Astrocyte (in vitro differentiated cells and primary cell): ENCODE data around the gene AKT3. TPM values are rescaled to one million over a fixed set of nuclear protein-coding genes. Genes with fewer than 3 reads are reported as not detected.

Experiments used
- DNase-seq: peaks from one replicate; pipeline ENCODE4 v3.0.0-alpha.2; 2010; ENCODE audit warnings: low read depth
- FAIRE-seq: peaks from 2 replicates; lab custom pipeline; 2011; peaks lifted over from hg19 to GRCh38; lab: Jason Lieb, UNC
- H2AFZ ChIP-seq: 2 replicates; pipeline ENCODE4 v1.6.0; 2012; ENCODE audit warnings: low read depth, low read length, inconsistent platforms
- H3K27ac ChIP-seq: 2 replicates; pipeline ENCODE4 v1.5.1; 2011; ENCODE audit warnings: low read depth, low read length, inconsistent platforms
- H3K27me3 ChIP-seq: 2 replicates; pipeline ENCODE4 v1.6.0; 2011; ENCODE audit warnings: low read length, inconsistent platforms; ENCODE audit not compliant: insufficient read depth
- H3K36me3 ChIP-seq: 2 replicates; pipeline ENCODE4 v1.5.1; 2011; ENCODE audit warnings: low read length, inconsistent platforms; ENCODE audit not compliant: insufficient read depth
- H3K4me1 ChIP-seq: 2 replicates; pipeline ENCODE4 v1.5.1; 2011; ENCODE audit warnings: low read length, inconsistent platforms; ENCODE audit not compliant: insufficient read depth
- H3K4me2 ChIP-seq: 2 replicates; pipeline ENCODE4 v1.6.0; 2012; ENCODE audit warnings: low read length, inconsistent platforms
- H3K4me3 ChIP-seq: 2 replicates; pipeline ENCODE4 v1.5.1; 2011; ENCODE audit warnings: low read depth, mild to moderate bottlenecking, low read length, inconsistent platforms; ENCODE audit not compliant: insufficient read depth
- H3K79me2 ChIP-seq: 2 replicates; pipeline ENCODE4 v1.6.0; 2012; ENCODE audit warnings: mild to moderate bottlenecking, low read length, inconsistent platforms; ENCODE audit not compliant: insufficient read depth
- H3K9ac ChIP-seq: 2 replicates; pipeline ENCODE4 v1.6.0; 2012; ENCODE audit warnings: mild to moderate bottlenecking, low read length, inconsistent platforms
- H3K9me3 ChIP-seq: 2 replicates; pipeline ENCODE4 v1.5.1; 2012; ENCODE audit warnings: low read depth, mild to moderate bottlenecking, low read length, inconsistent platforms; ENCODE audit not compliant: insufficient read depth
- H4K20me1 ChIP-seq: 2 replicates; pipeline ENCODE4 v1.6.0; 2012; ENCODE audit warnings: low read length, inconsistent platforms; ENCODE audit not compliant: insufficient read depth
- H3K27ac Mint-ChIP-seq: one replicate; pipeline ENCODE4 v1.8.0; 2021; ENCODE audit warnings: mild to moderate bottlenecking, mixed read lengths; ENCODE audit not compliant: unreplicated experiment
- H3K27me3 Mint-ChIP-seq: one replicate; pipeline ENCODE4 v1.8.0; 2021; ENCODE audit warnings: low read depth, mixed read lengths; ENCODE audit not compliant: unreplicated experiment
- H3K36me3 Mint-ChIP-seq: one replicate; pipeline ENCODE4 v1.8.0; 2021; ENCODE audit warnings: low read depth, mixed read lengths; ENCODE audit not compliant: unreplicated experiment
- H3K4me1 Mint-ChIP-seq: one replicate; pipeline ENCODE4 v1.8.0; 2021; ENCODE audit warnings: low read depth, mixed read lengths; ENCODE audit not compliant: unreplicated experiment
- H3K4me3 Mint-ChIP-seq: one replicate; pipeline ENCODE4 v1.8.0; 2021; ENCODE audit warnings: mild to moderate bottlenecking, moderate library complexity, mixed read lengths; ENCODE audit not compliant: unreplicated experiment
- H3K9me3 Mint-ChIP-seq: one replicate; pipeline ENCODE4 v1.8.0; 2021; ENCODE audit warnings: mild to moderate bottlenecking, mixed read lengths; ENCODE audit not compliant: unreplicated experiment
- EZH2 ChIP-seq: IDR thresholded peaks from 2 replicates; pipeline ENCODE4 v1.6.1; 2012; ENCODE audit warnings: mild to moderate bottlenecking, low read length, inconsistent platforms; ENCODE audit not compliant: insufficient read depth
- total RNA-seq: library from RNA; stranded (reverse); gene quantifications from 2 replicates; pipeline ENCODE4 v1.2.1, GENCODE V29; 2021
- TF ChIP-seq, protein P1 (sequence below): IDR thresholded peaks from 2 replicates; pipeline ENCODE4 v1.5.1; 2011; ENCODE audit warnings: low read depth, mild to moderate bottlenecking, inconsistent platforms, low read length, moderate library complexity; ENCODE audit not compliant: insufficient read depth

AKT3 gene
- total RNA-seq, 1 donor from 2014 or later = 64.5 TPM

DNA sequence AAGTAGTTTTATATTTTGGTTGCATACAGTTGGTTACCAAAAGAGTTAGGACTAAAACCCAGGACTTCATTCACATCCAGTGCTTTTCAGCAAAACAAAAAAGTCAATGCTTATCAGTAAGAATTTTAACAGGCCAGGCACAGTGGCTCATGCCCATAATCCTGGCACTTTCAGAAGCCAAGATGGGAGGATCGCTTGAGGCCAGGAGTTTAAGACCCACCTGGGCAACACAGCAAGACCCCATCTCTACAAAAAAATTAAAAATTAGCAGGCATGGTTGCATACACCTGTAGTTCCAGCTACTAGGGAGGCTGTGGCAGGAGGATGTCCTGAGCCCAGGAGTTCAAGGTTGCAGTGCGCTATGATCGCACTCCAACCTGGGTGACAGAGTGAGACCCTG, 47.3 kb downstream of the AKT3 start:
- Mint-ChIP-seq H3K27ac (no peak overlapping the region), H3K4me3 (no peak overlapping the region), H3K36me3 (peaks cover 16% of the 10 kb centered on the region), H3K4me1 (peaks cover 21% of the 10 kb centered on the region), H3K9me3 (peaks cover 4% of the 10 kb centered on the region), H3K27me3 (no peaks in the 10 kb centered on the region)
- TF ChIP-seq EZH2 = no peak
- TF ChIP-seq, protein P1, sequence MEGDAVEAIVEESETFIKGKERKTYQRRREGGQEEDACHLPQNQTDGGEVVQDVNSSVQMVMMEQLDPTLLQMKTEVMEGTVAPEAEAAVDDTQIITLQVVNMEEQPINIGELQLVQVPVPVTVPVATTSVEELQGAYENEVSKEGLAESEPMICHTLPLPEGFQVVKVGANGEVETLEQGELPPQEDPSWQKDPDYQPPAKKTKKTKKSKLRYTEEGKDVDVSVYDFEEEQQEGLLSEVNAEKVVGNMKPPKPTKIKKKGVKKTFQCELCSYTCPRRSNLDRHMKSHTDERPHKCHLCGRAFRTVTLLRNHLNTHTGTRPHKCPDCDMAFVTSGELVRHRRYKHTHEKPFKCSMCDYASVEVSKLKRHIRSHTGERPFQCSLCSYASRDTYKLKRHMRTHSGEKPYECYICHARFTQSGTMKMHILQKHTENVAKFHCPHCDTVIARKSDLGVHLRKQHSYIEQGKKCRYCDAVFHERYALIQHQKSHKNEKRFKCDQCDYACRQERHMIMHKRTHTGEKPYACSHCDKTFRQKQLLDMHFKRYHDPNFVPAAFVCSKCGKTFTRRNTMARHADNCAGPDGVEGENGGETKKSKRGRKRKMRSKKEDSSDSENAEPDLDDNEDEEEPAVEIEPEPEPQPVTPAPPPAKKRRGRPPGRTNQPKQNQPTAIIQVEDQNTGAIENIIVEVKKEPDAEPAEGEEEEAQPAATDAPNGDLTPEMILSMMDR = no peak
- H3K9ac ChIP-seq = no peak overlapping the region
- no peak overlapping the region for H2AFZ ChIP-seq
- peaks cover 56% of the 10 kb centered on the region for H3K79me2 ChIP-seq
- H3K36me3 ChIP-seq = no peaks in the 10 kb centered on the region
- H3K27me3 ChIP-seq = no peaks in the 10 kb centered on the region
- peaks cover 14% of the 10 kb centered on the region for H3K4me1 ChIP-seq
- no peak for FAIRE-seq
- H3K27ac ChIP-seq = no peak overlapping the region
- no peak for DNase-seq
- no peak overlapping the region for H3K4me3 ChIP-seq
- no peaks in the 10 kb centered on the region for H3K9me3 ChIP-seq
- no peak overlapping the region for H3K4me2 ChIP-seq
- H4K20me1 ChIP-seq = peaks cover 4% of the 10 kb centered on the region

DNA sequence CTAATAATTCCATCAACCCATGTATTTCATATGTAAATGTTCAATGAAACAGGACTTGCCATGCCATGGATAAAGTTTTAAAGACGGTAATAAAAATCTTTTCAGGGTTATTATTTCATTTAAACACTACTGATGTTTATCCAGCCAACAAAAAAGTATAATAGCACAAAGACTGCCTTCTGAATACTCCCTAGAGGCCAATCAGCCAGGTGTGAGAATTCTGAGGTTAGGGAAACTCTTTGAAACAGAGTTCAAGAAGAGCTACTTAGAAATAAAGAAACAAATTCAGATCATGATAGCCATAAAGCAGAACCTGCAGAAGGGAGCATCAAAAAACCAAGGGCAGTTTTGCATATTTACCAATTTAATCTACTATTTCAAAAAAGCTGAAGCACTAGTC, 48.7 kb downstream of the AKT3 start:
- no peaks in the 10 kb centered on the region for H3K9me3 ChIP-seq
- peaks cover 4% of the 10 kb centered on the region for H4K20me1 ChIP-seq
- peaks cover 8% of the 10 kb centered on the region for H3K36me3 Mint-ChIP-seq
- H3K4me3 Mint-ChIP-seq = no peak overlapping the region
- H3K27ac ChIP-seq = no peak overlapping the region
- peaks cover 14% of the 10 kb centered on the region for H3K4me1 ChIP-seq
- peaks cover 59% of the 10 kb centered on the region for H3K79me2 ChIP-seq
- TF ChIP-seq, protein P1 = no peak
- no peak for TF ChIP-seq EZH2
- H3K4me3 ChIP-seq = no peak overlapping the region
- H3K4me2 ChIP-seq = no peak overlapping the region
- H3K27me3 ChIP-seq = no peaks in the 10 kb centered on the region
- H3K9ac ChIP-seq = no peak overlapping the region
- FAIRE-seq = no peak
- no peak overlapping the region for H2AFZ ChIP-seq
- no peaks in the 10 kb centered on the region for H3K9me3 Mint-ChIP-seq
- no peak overlapping the region for H3K27ac Mint-ChIP-seq
- no peaks in the 10 kb centered on the region for H3K36me3 ChIP-seq
- no peaks in the 10 kb centered on the region for H3K27me3 Mint-ChIP-seq
- DNase-seq = no peak
- H3K4me1 Mint-ChIP-seq = peaks cover 21% of the 10 kb centered on the region

DNA sequence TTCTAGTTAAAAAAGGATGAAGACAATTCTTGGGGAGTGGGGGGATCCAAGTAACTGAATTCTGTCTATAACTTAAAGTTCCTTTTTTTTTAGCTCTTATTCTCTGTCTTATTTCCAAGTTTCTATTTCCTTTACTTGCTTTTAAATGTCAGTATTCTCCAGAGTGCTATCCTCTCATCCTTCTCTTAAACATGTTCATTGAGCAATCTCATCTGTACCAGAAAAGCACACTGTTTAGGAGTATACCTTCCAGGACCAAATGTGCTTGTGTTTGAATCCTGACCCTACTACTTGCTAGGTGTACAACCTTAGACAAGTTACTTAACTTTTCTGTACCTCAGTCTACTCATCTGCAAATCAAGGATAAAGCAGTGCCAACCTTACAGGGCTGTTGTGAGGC, 50.1 kb downstream of the AKT3 start:
- no peaks in the 10 kb centered on the region for H3K27me3 ChIP-seq
- Mint-ChIP-seq H3K27ac (peak overlapping the region; percentile 92), H3K36me3 (no peaks in the 10 kb centered on the region), H3K4me1 (peaks cover 21% of the 10 kb centered on the region), H3K4me3 (no peak overlapping the region), H3K9me3 (no peaks in the 10 kb centered on the region), H3K27me3 (no peaks in the 10 kb centered on the region)
- no peaks in the 10 kb centered on the region for H3K9me3 ChIP-seq
- H3K9ac ChIP-seq = no peak overlapping the region
- no peak overlapping the region for H3K4me3 ChIP-seq
- H3K27ac ChIP-seq = peak overlapping the region; percentile 70
- TF ChIP-seq EZH2 = no peak
- TF ChIP-seq, protein P1 = no peak
- no peak overlapping the region for H3K4me2 ChIP-seq
- no peaks in the 10 kb centered on the region for H3K36me3 ChIP-seq
- H2AFZ ChIP-seq = no peak overlapping the region
- no peaks in the 10 kb centered on the region for H4K20me1 ChIP-seq
- FAIRE-seq (no peak), DNase-seq (no peak)
- H3K4me1 ChIP-seq = peaks cover 14% of the 10 kb centered on the region
- H3K79me2 ChIP-seq = peaks cover 53% of the 10 kb centered on the region
